ENCODE results near the gene MYADML2.

DNA sequence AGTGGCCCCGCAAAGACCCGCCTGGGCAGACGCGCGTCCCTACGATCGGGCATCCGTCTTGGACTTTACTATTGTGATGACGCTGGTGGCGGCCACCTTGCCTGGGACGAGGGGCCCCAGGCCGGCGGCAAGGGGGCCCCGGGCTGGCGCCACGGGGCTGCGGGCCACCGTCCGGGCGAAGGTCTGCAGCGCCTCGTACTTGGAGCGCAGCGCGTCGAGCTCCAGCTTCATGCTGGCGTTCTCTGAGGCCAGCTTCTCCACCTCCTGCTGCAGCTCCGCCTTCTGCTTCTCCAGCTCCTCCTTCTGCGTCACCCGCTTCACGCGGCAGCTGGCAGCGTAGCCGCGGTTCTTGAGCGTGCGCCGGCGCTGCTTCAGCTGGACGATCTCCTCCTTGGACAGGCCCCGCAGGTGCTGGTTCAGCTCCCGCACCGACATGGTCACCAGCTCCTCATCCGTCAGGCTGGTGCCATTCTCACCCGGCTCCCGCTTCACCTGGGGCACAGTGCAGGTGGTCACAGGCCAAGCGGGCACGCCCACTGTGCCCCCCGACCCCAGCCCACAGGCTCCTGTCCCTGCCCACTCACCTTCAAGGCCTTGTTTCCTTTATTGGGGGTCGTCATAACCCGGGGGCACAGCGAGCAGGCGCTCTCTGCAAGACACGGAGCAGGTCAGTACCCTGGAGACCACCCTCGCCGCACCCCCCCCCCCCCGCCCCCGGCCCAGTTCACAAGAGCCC, 24.3 kb downstream of the MYADML2 start:
- no peak for TF ChIP-seq EZH2phosphoT487 (conservative IDR thresholded peaks at IDR 0.05; ENCODE audit: low read length)
- TF ChIP-seq, protein P1, sequence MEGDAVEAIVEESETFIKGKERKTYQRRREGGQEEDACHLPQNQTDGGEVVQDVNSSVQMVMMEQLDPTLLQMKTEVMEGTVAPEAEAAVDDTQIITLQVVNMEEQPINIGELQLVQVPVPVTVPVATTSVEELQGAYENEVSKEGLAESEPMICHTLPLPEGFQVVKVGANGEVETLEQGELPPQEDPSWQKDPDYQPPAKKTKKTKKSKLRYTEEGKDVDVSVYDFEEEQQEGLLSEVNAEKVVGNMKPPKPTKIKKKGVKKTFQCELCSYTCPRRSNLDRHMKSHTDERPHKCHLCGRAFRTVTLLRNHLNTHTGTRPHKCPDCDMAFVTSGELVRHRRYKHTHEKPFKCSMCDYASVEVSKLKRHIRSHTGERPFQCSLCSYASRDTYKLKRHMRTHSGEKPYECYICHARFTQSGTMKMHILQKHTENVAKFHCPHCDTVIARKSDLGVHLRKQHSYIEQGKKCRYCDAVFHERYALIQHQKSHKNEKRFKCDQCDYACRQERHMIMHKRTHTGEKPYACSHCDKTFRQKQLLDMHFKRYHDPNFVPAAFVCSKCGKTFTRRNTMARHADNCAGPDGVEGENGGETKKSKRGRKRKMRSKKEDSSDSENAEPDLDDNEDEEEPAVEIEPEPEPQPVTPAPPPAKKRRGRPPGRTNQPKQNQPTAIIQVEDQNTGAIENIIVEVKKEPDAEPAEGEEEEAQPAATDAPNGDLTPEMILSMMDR (IDR thresholded peaks at IDR 0.05; ENCODE audit: insufficient read depth, low read length, poor library complexity, severe bottlenecking) = no peak

All from SU-DHL-6 (cell line).